Progenitor cell of endocrine pancreas (in vitro differentiated cells): ENCODE measurements around the gene KCNN4. TPM values are rescaled to one million over a fixed set of nuclear protein-coding genes. Genes with fewer than 3 reads are reported as not detected.

Experiments used
- DNase-seq: peaks from one replicate; pipeline ENCODE4 v3.0.0; 2021; ENCODE audit warnings: low spot score; ENCODE audit not compliant: unreplicated experiment
- H3K27ac Mint-ChIP-seq: 2 replicates; pipeline ENCODE4 v1.8.0; 2021; ENCODE audit warnings: mild to moderate bottlenecking, moderate library complexity, mixed read lengths
- H3K27me3 Mint-ChIP-seq: 2 replicates; pipeline ENCODE4 v1.8.0; 2021; ENCODE audit warnings: mixed read lengths
- H3K36me3 Mint-ChIP-seq: 2 replicates; pipeline ENCODE4 v1.8.0; 2022; ENCODE audit warnings: mixed read lengths; ENCODE audit not compliant: insufficient read depth
- H3K4me1 Mint-ChIP-seq: 2 replicates; pipeline ENCODE4 v1.8.0; 2021; ENCODE audit warnings: low read depth, mixed read lengths
- H3K4me3 Mint-ChIP-seq: 2 replicates; pipeline ENCODE4 v1.8.0; 2021; ENCODE audit warnings: low read depth, mild to moderate bottlenecking, moderate library complexity, mixed read lengths
- H3K9me3 Mint-ChIP-seq: 2 replicates; pipeline ENCODE4 v1.8.0; 2021; ENCODE audit warnings: low read depth, mixed read lengths
- CTCF ChIP-seq: fragments of 200-600 bp; sonication (generic); IDR thresholded peaks from one replicate; pipeline ENCODE4 v1.5.0; 2021; ENCODE audit warnings: antibody characterized with exemption, mild to moderate bottlenecking; ENCODE audit not compliant: unreplicated experiment
- total RNA-seq: library from RNA; stranded (reverse); gene quantifications from 2 replicates; pipeline ENCODE4 v1.2.1, GENCODE V29; 2021

The KCNN4 gene
- total RNA-seq, 1 donor from 2014 or later, result 0.34 TPM

GRCh38 chr19:43797556-43797955, 16.8 kb upstream of the KCNN4 start:
- H3K4me1 Mint-ChIP-seq, result no peaks in the 10 kb centered on the region
- DNase-seq, result no peak
- peaks cover 85% of the 10 kb centered on the region for H3K27me3 Mint-ChIP-seq
- TF ChIP-seq CTCF, result no peak
- H3K9me3 Mint-ChIP-seq, result no peaks in the 10 kb centered on the region
- H3K4me3 Mint-ChIP-seq, result no peak overlapping the region
- H3K36me3 Mint-ChIP-seq, result no peaks in the 10 kb centered on the region
- no peak overlapping the region for H3K27ac Mint-ChIP-seq

- no peaks in the 10 kb centered on the region for H3K4me1 Mint-ChIP-seq
- H3K9me3 Mint-ChIP-seq, result no peaks in the 10 kb centered on the region
- H3K4me3 Mint-ChIP-seq, result no peak overlapping the region
- no peak for DNase-seq
- no peak overlapping the region for H3K27ac Mint-ChIP-seq
- TF ChIP-seq CTCF, result no peak
- no peaks in the 10 kb centered on the region for H3K36me3 Mint-ChIP-seq
- peaks cover 81% of the 10 kb centered on the region for H3K27me3 Mint-ChIP-seq
These were observed 16.3 kb upstream of the KCNN4 start for GRCh38 chr19:43797118-43797517.

GRCh38 chr19:43790587-43790986, 9.8 kb upstream of the KCNN4 start:
- peaks cover 45% of the 10 kb centered on the region for H3K27me3 Mint-ChIP-seq
- H3K9me3 Mint-ChIP-seq, result no peaks in the 10 kb centered on the region
- H3K4me3 Mint-ChIP-seq, result no peak overlapping the region
- no peak for TF ChIP-seq CTCF
- H3K36me3 Mint-ChIP-seq, result no peaks in the 10 kb centered on the region
- H3K27ac Mint-ChIP-seq, result no peak overlapping the region
- DNase-seq, result no peak
- H3K4me1 Mint-ChIP-seq, result no peaks in the 10 kb centered on the region

- Mint-ChIP-seq H3K4me3 (no peak overlapping the region), H3K27ac (no peak overlapping the region), H3K9me3 (no peaks in the 10 kb centered on the region), H3K4me1 (no peaks in the 10 kb centered on the region), H3K36me3 (no peaks in the 10 kb centered on the region), H3K27me3 (peaks cover 36% of the 10 kb centered on the region)
- no peak for DNase-seq
- TF ChIP-seq CTCF, result no peak
These were observed 8.3 kb upstream of the KCNN4 start for GRCh38 chr19:43789029-43789428.

GRCh38 chr19:43786665-43787064, 5.9 kb upstream of the KCNN4 start:
- peaks cover 44% of the 10 kb centered on the region for H3K27me3 Mint-ChIP-seq
- DNase-seq, result no peak
- H3K4me3 Mint-ChIP-seq, result no peak overlapping the region
- no peak for TF ChIP-seq CTCF
- H3K36me3 Mint-ChIP-seq, result no peaks in the 10 kb centered on the region
- H3K4me1 Mint-ChIP-seq, result no peaks in the 10 kb centered on the region
- H3K9me3 Mint-ChIP-seq, result no peaks in the 10 kb centered on the region
- H3K27ac Mint-ChIP-seq, result no peak overlapping the region
